H1 (cell line): Measurements from ENCODE around the gene MYL7. TPM values are rescaled to one million over a fixed set of nuclear protein-coding genes. Genes with fewer than 3 reads are reported as not detected.

Experiments used
- CTCF ChIA-PET: fragments of 300-600 bp; sonication (Branson Sonifier 250); formaldehyde crosslinking; loops from one replicate; lab custom pipeline; 2021; ENCODE audit not compliant: partially characterized antibody; lab: Charles Lee
- POLR2A ChIA-PET: fragments of 300-600 bp; sonication (Branson Sonifier 250); formaldehyde crosslinking; loops from one replicate; lab custom pipeline; 2021; ENCODE audit warnings: inconsistent platforms; ENCODE audit not compliant: partially characterized antibody; lab: Charles Lee
- DNase-seq, 2 experiments: peaks; one replicate each; pipeline versions ENCODE4 v3.0.0 to v3.0.0-alpha.2; 2010 to 2022; ENCODE audit warnings: low spot score in 2 of 2, low read depth in 1 of 2, mixed read lengths in 1 of 2
- FAIRE-seq: peaks from 2 replicates; lab custom pipeline; 2011; peaks lifted over from hg19 to GRCh38; lab: Jason Lieb, UNC
- H2AFZ ChIP-seq: 2 replicates; pipeline ENCODE4 v1.8.1; 2012; ENCODE audit warnings: low read length, inconsistent platforms
- H2AK5ac ChIP-seq: 2 replicates; pipeline ENCODE4 v1.6.1; 2013; ENCODE audit warnings: low read depth, low read length
- H2BK120ac ChIP-seq: replicated peaks from 2 replicates; pipeline ENCODE3; 2013; ENCODE audit warnings: low read depth, low read length, inconsistent platforms
- H2BK12ac ChIP-seq: 2 replicates; pipeline ENCODE4 v1.6.1; 2013; ENCODE audit warnings: low read depth, low read length
- H2BK15ac ChIP-seq: 2 replicates; pipeline ENCODE4 v1.6.1; 2013; ENCODE audit warnings: low read length
- H2BK20ac ChIP-seq: 2 replicates; pipeline ENCODE4 v1.6.1; 2013; ENCODE audit warnings: low read length
- H2BK5ac ChIP-seq: 2 replicates; pipeline ENCODE4 v1.6.1; 2013; ENCODE audit warnings: low read depth, low read length
- H3K14ac ChIP-seq: 2 replicates; pipeline ENCODE4 v1.6.1; 2013; ENCODE audit warnings: inconsistent platforms; ENCODE audit not compliant: insufficient read length
- H3K18ac ChIP-seq: 2 replicates; pipeline ENCODE4 v1.6.1; 2013; ENCODE audit warnings: low read length; ENCODE audit errors: extremely low read depth
- H3K23ac ChIP-seq: 2 replicates; pipeline ENCODE4 v1.6.1; 2013; ENCODE audit warnings: inconsistent platforms; ENCODE audit not compliant: insufficient read length
- H3K23me2 ChIP-seq: 2 replicates; pipeline ENCODE4 v1.6.1; 2013; ENCODE audit warnings: low read depth, low read length
- H3K27ac ChIP-seq: 2 replicates; pipeline ENCODE4 v1.6.1; 2011; ENCODE audit warnings: low read depth, low read length, inconsistent platforms
- H3K27me3 ChIP-seq, 4 experiments: replicated peaks in 1 of 4; 1 replicate in 1 of 4; 2 replicates in 3 of 4; pipeline versions ENCODE4 v1.6.1 to v1.8.1; 2011 to 2013; ENCODE audit warnings: low read length in 3 of 4, mild to moderate bottlenecking in 3 of 4, inconsistent platforms in 2 of 4, mixed read lengths in 2 of 4, moderate library complexity in 1 of 4; ENCODE audit not compliant: control insufficient read depth in 3 of 4, insufficient read depth in 3 of 4; ENCODE audit errors: extremely low read depth in 1 of 4
- H3K36me3 ChIP-seq, 4 experiments: 2 replicates each; pipeline versions ENCODE4 v1.6.1 to v1.8.1; 2011 to 2013; ENCODE audit warnings: mild to moderate bottlenecking in 4 of 4, low read length in 3 of 4, moderate library complexity in 2 of 4, control low read depth in 1 of 4, inconsistent platforms in 1 of 4; ENCODE audit not compliant: insufficient read depth in 4 of 4, control insufficient read depth in 2 of 4
- H3K4ac ChIP-seq: replicated peaks from 2 replicates; pipeline ENCODE3; 2013; ENCODE audit warnings: low read length, low read depth, mixed read lengths, inconsistent platforms; ENCODE audit not compliant: insufficient read length
- H3K4me1 ChIP-seq, 4 experiments: replicated peaks in 1 of 4; 1 replicate in 1 of 4; 2 replicates in 3 of 4; pipeline versions ENCODE4 v1.6.1 to v1.8.1; 2011 to 2013; ENCODE audit warnings: low read length in 3 of 4, inconsistent platforms in 2 of 4, mixed read lengths in 1 of 4; ENCODE audit not compliant: insufficient read depth in 4 of 4, control insufficient read depth in 3 of 4
- H3K4me2 ChIP-seq, 2 experiments: 2 replicates each; pipeline versions ENCODE4 v1.6.1 to v1.8.1; 2011 to 2013; ENCODE audit warnings: low read depth in 2 of 2, low read length in 2 of 2, control low read depth in 1 of 2, inconsistent platforms in 1 of 2, mild to moderate bottlenecking in 1 of 2; ENCODE audit not compliant: insufficient read depth in 1 of 2
- H3K4me3 ChIP-seq, 4 experiments: fragments of 200-600, 300-600 bp in 1 of 4; sonication (generic), shearing (Covaris generic), sonication (Bioruptor Twin) in 1 of 4; 2 replicates each; pipeline versions ENCODE4 v1.5.1 to v1.8.1; 2011 to 2016; ENCODE audit warnings: low read length in 4 of 4, low read depth in 3 of 4, control low read depth in 2 of 4, inconsistent platforms in 2 of 4, mild to moderate bottlenecking in 2 of 4, mixed read lengths in 1 of 4, moderate library complexity in 1 of 4; ENCODE audit not compliant: insufficient read depth in 2 of 4; ENCODE audit errors: extremely low read depth in 1 of 4
- H3K56ac ChIP-seq: replicated peaks from 2 replicates; pipeline ENCODE3; 2013; ENCODE audit warnings: low read depth, mild to moderate bottlenecking, mixed read lengths, low read length, inconsistent platforms; ENCODE audit not compliant: insufficient read length
- H3K79me1 ChIP-seq: 2 replicates; pipeline ENCODE4 v1.6.1; 2013; ENCODE audit warnings: low read depth, low read length, control low read depth
- H3K79me2 ChIP-seq, 2 experiments: 2 replicates each; pipeline versions ENCODE4 v1.6.1 to v1.8.1; 2012 to 2013; ENCODE audit warnings: low read length in 2 of 2, mild to moderate bottlenecking in 2 of 2, inconsistent platforms in 1 of 2; ENCODE audit not compliant: insufficient read depth in 2 of 2, control insufficient read depth in 1 of 2
- H3K9ac ChIP-seq, 4 experiments: replicated peaks in 1 of 4; 1 replicate in 1 of 4; 2 replicates in 3 of 4; pipeline versions ENCODE4 v1.6.1 to v1.8.1; 2011 to 2013; ENCODE audit warnings: low read depth in 3 of 4, low read length in 3 of 4, control low read depth in 2 of 4, mild to moderate bottlenecking in 2 of 4, moderate library complexity in 2 of 4, inconsistent platforms in 1 of 4; ENCODE audit errors: extremely low read depth in 1 of 4
- H3K9me3 ChIP-seq, 2 experiments: 2 replicates each; pipeline versions ENCODE4 v1.6.1 to v1.8.1; 2012 to 2013; ENCODE audit warnings: mild to moderate bottlenecking in 2 of 2, moderate library complexity in 2 of 2, control low read depth in 1 of 2, inconsistent platforms in 1 of 2, low read depth in 1 of 2, low read length in 1 of 2, mixed read lengths in 1 of 2; ENCODE audit not compliant: insufficient read depth in 2 of 2
- H4K20me1 ChIP-seq, 2 experiments: replicated peaks in 1 of 2; 2 replicates each; pipeline versions ENCODE3 to v1.8.1; 2011 to 2013; ENCODE audit warnings: inconsistent platforms in 2 of 2, low read length in 2 of 2, mild to moderate bottlenecking in 1 of 2; ENCODE audit not compliant: insufficient read depth in 2 of 2, control insufficient read depth in 1 of 2
- H4K5ac ChIP-seq: 2 replicates; pipeline ENCODE4 v1.6.1; 2013; ENCODE audit warnings: low read length, low read depth, mixed read lengths, inconsistent platforms; ENCODE audit not compliant: insufficient read length
- H4K8ac ChIP-seq: 2 replicates; pipeline ENCODE4 v1.8.0; 2013; ENCODE audit warnings: mild to moderate bottlenecking, moderate library complexity, low read length, inconsistent platforms; ENCODE audit not compliant: insufficient read depth; ENCODE audit errors: extremely low read depth
- H4K91ac ChIP-seq: replicated peaks from 2 replicates; pipeline ENCODE3; 2013; ENCODE audit warnings: low read length, mixed read lengths, inconsistent platforms; ENCODE audit not compliant: insufficient read length
- ASH2L ChIP-seq: fragments of 200-600, 300-600 bp; sonication (generic); IDR thresholded peaks from one replicate; pipeline ENCODE4 v1.7.1; 2017; ENCODE audit warnings: low read length
- BACH1 ChIP-seq: IDR thresholded peaks from 2 replicates; pipeline ENCODE4 v1.6.1; 2012; ENCODE audit warnings: low read length, improper control_type of control experiment
- EZH2 ChIP-seq: fragments of 200-600 bp; sonication (generic); IDR thresholded peaks from 2 replicates; pipeline ENCODE4 v1.7.1; 2012; ENCODE audit warnings: low read depth, mild to moderate bottlenecking, moderate library complexity, low read length, inconsistent platforms; ENCODE audit not compliant: severe bottlenecking
- HDAC6 ChIP-seq: IDR thresholded peaks from one replicate; pipeline ENCODE4 v1.7.1; 2012; ENCODE audit warnings: low read depth, mild to moderate bottlenecking, inconsistent platforms, low read length, moderate library complexity
- POLR2A ChIP-seq, 2 experiments: IDR thresholded peaks; 1 replicate in 1 of 2; 2 replicates in 1 of 2; pipeline ENCODE4 v1.6.1; 2011; ENCODE audit warnings: low read depth in 2 of 2, low read length in 2 of 2, mild to moderate bottlenecking in 2 of 2; ENCODE audit errors: control extremely low read depth in 1 of 2
- POLR2AphosphoS5 ChIP-seq: IDR thresholded peaks from 2 replicates; pipeline ENCODE4 v1.6.1; 2011; ENCODE audit warnings: low read depth, low read length
- SP1 ChIP-seq: IDR thresholded peaks from 2 replicates; pipeline ENCODE4 v1.6.1; 2011; ENCODE audit warnings: low read depth, low read length
- SP4 ChIP-seq: IDR thresholded peaks from 2 replicates; pipeline ENCODE4 v1.6.1; 2012; ENCODE audit warnings: low read length, inconsistent platforms
- TAF1 ChIP-seq: IDR thresholded peaks from 2 replicates; pipeline ENCODE4 v1.6.1; 2011; ENCODE audit warnings: mild to moderate bottlenecking, low read depth, low read length
- USF2 ChIP-seq: IDR thresholded peaks from 2 replicates; pipeline ENCODE4 v1.6.1; 2011; ENCODE audit warnings: low read length, improper control_type of control experiment
- YY1 ChIP-seq: IDR thresholded peaks from 2 replicates; pipeline ENCODE4 v1.6.1; 2011; ENCODE audit warnings: low read depth, mild to moderate bottlenecking, low read length
- WGBS, 2 experiments: shearing (Covaris generic) in 1 of 2; methylation state at CpG; one replicate each; pipeline versions ENCODE4 v1.1.6 to v1.1.7; 2013 to 2015; ENCODE audit warnings: low lambda C conversion rate in 2 of 2, mixed read lengths in 2 of 2, inconsistent platforms in 1 of 2, low coverage in 1 of 2, missing lambda C conversion rate in 1 of 2; ENCODE audit not compliant: insufficient replicate concordance in 2 of 2, insufficient coverage in 1 of 2, insufficient read length in 1 of 2; ENCODE audit errors: extremely low coverage in 1 of 2, missing lambda C conversion rate in 1 of 2; 5-methylcytosine and 5-hydroxymethylcytosine counted together
- polyA plus RNA-seq, 7 experiments: library from polyadenylated mRNA; depleted of rRNA in 3 of 7; stranded (reverse) in 5 of 7; unstranded in 2 of 7; fragments of >200 nt in 5 of 7; fragments of 200-250 nt in 2 of 7; gene quantifications; 1 replicate in 5 of 7; 2 replicates in 1 of 7; 4 replicates in 1 of 7; pipeline versions ENCODE4 v1.2.1 to v1.2.3, GENCODE V29; 2011 to 2013; ENCODE audit warnings: missing spikeins in 2 of 7, mixed read lengths in 2 of 7
- total RNA-seq: library from RNA; stranded (reverse); fragmentation: NEBNext Ultra II Directional; extraction: Animal tissue kit (Norgen Biotek cat#: 25700); gene quantifications from 2 replicates; pipeline ENCODE4 v1.2.1, GENCODE V29; 2021

The MYL7 gene
- total and polyA plus RNA-seq, 2 of the 8 experiments (the other 6 are each of a cell fraction or from before 2014, with no cell fraction given), result 3.3 to 3.4 TPM

GRCh38 chr7:44114586-44115310, 26.4 kb downstream of the MYL7 start:
- 93% methylated on average over 12 of the region's 12 CpGs; no CpG with 5 or more reads in 1 of the 2 experiments for WGBS, 2 experiments
- no peak overlapping the region for H3K9ac ChIP-seq
- DNase-seq (no peak), FAIRE-seq (no peak)
- no peak overlapping the region for H3K4me2 ChIP-seq
- peaks cover 0 to 4% of the 10 kb centered on the region in 2 experiments; a peak in 2 of 4 replicates for H3K79me2 ChIP-seq
- no peak overlapping the region for H2AK5ac ChIP-seq
- H3K56ac ChIP-seq, result no peak overlapping the region
- peaks cover 4 to 15% of the 10 kb centered on the region in 2 experiments for H4K20me1 ChIP-seq
- H3K4me1 ChIP-seq, result peaks cover 0 to 2% (median 0%) of the 10 kb centered on the region in 4 experiments; a peak in 1 of 7 replicates
- H4K91ac ChIP-seq, result no peak overlapping the region
- H3K23ac ChIP-seq, result no peak overlapping the region
- H2BK120ac ChIP-seq, result no peak overlapping the region
- H2BK15ac ChIP-seq, result no peak overlapping the region
- no peak overlapping the region for H3K4ac ChIP-seq
- H3K36me3 ChIP-seq, result peaks cover 14 to 49% (median 29%) of the 10 kb centered on the region in 4 experiments; a peak in 6 of 8 replicates
- H3K18ac ChIP-seq, result no peak overlapping the region
- no peak overlapping the region for H4K8ac ChIP-seq
- no peak overlapping the region for H2BK5ac ChIP-seq
- no peak overlapping the region for H3K27ac ChIP-seq
- H2BK20ac ChIP-seq, result no peak overlapping the region
- H2AFZ ChIP-seq, result no peak overlapping the region
- TF ChIP-seq TAF1, result no peak
- TF ChIP-seq POLR2AphosphoS5, result 0 out of 2 replicates have a peak, but pooled peaks have one; percentile 9
- TF ChIP-seq EZH2, result no peak
- no peak for TF ChIP-seq SP4
- TF ChIP-seq SP1, result no peak
- no peak for TF ChIP-seq BACH1
- TF ChIP-seq POLR2A (IDR thresholded peaks at IDR 0.05; ENCODE audit: control extremely low read depth in 1 of 2, low read depth in 2 of 2, low read length in 2 of 2), result 0 out of 3 replicates have a peak, but pooled peaks of 1 of the 2 experiments have one; percentile 9
- TF ChIP-seq USF2, result no peak
- no peak for TF ChIP-seq HDAC6
- no peak for TF ChIP-seq ASH2L
- TF ChIP-seq YY1, result no peak
- no peaks in the 10 kb centered on the region for H3K23me2 ChIP-seq
- H3K27me3 ChIP-seq, result no peaks in the 10 kb centered on the region
- H3K4me3 ChIP-seq, result no peak overlapping the region
- H3K9me3 ChIP-seq, result no peaks in the 10 kb centered on the region
- ChIA-PET CTCF (interaction anchor here (0.7 to 1.8 kb wide), 6 partner anchors 8 to 82 kb away, joined by 3 to 5 read pairs (median 4); partner anchors contain the start of gene POLD2), POLR2A (interaction anchor here (0.8 to 3.4 kb wide), 12 partner anchors 8 to 67 kb away, joined by 3 to 13 read pairs (median 3); partner anchors contain the start of genes AEBP1 and POLD2)
- H3K14ac ChIP-seq, result no peak overlapping the region
- H2BK12ac ChIP-seq, result no peak overlapping the region
- peaks cover 4% of the 10 kb centered on the region; the same call in 1 of the 2 replicates for H3K79me1 ChIP-seq
- H4K5ac ChIP-seq, result no peak overlapping the region
